Endodermal cell (in vitro differentiated cells): ENCODE results near the gene RSKR. TPM values are rescaled to one million over a fixed set of nuclear protein-coding genes. Genes with fewer than 3 reads are reported as not detected.

ENCODE experiments used
- DNase-seq: peaks from one replicate; pipeline ENCODE4 v3.0.0-alpha.2; 2017
- H3K27ac ChIP-seq: 2 replicates; pipeline ENCODE4 v1.5.1; 2013; ENCODE audit warnings: mild to moderate bottlenecking, low read depth, low read length, moderate library complexity
- H3K27me3 ChIP-seq: 2 replicates; pipeline ENCODE4 v1.6.1; 2013; ENCODE audit warnings: mild to moderate bottlenecking, low read length, moderate library complexity; ENCODE audit not compliant: insufficient read depth, control insufficient read depth, poor library complexity, severe bottlenecking
- H3K36me3 ChIP-seq: 2 replicates; pipeline ENCODE4 v1.7.0; 2013; ENCODE audit warnings: mild to moderate bottlenecking, low read length, moderate library complexity; ENCODE audit not compliant: control insufficient read depth, insufficient read depth
- H3K4me1 ChIP-seq: one replicate; pipeline ENCODE4 v1.7.0; 2013; ENCODE audit warnings: low read length; ENCODE audit not compliant: control insufficient read depth, insufficient read depth
- H3K4me3 ChIP-seq: 2 replicates; pipeline ENCODE4 v1.5.1; 2013; ENCODE audit warnings: mild to moderate bottlenecking, low read length, moderate library complexity
- H3K9ac ChIP-seq: 2 replicates; pipeline ENCODE4 v1.6.1; 2013; ENCODE audit warnings: mild to moderate bottlenecking, low read length, moderate library complexity; ENCODE audit not compliant: poor library complexity, severe bottlenecking; ENCODE audit errors: extremely low read depth
- H3K9me3 ChIP-seq: 2 replicates; pipeline ENCODE4 v1.6.1; 2013; ENCODE audit warnings: mild to moderate bottlenecking, low read length, moderate library complexity; ENCODE audit not compliant: control insufficient read depth
- H3K27ac Mint-ChIP-seq: 2 replicates; pipeline ENCODE4 v1.8.0; 2020; ENCODE audit warnings: mixed read lengths
- H3K27me3 Mint-ChIP-seq: 2 replicates; pipeline ENCODE4 v1.8.0; 2021; ENCODE audit warnings: mild to moderate bottlenecking, mixed read lengths; ENCODE audit not compliant: insufficient read depth
- H3K36me3 Mint-ChIP-seq: 2 replicates; pipeline ENCODE4 v1.8.0; 2020; ENCODE audit warnings: low read depth, mixed read lengths
- H3K4me1 Mint-ChIP-seq: 2 replicates; pipeline ENCODE4 v1.8.0; 2020; ENCODE audit warnings: mixed read lengths
- H3K4me3 Mint-ChIP-seq: 2 replicates; pipeline ENCODE4 v1.8.0; 2020; ENCODE audit warnings: mild to moderate bottlenecking, moderate library complexity, mixed read lengths
- H3K9me3 Mint-ChIP-seq: 2 replicates; pipeline ENCODE4 v1.8.0; 2020; ENCODE audit warnings: mild to moderate bottlenecking, mixed read lengths
- CTCF ChIP-seq: fragments of 200-600 bp; sonication (generic); conservative IDR thresholded peaks from 2 replicates; pipeline ENCODE4 v1.5.0; 2021; ENCODE audit warnings: antibody characterized with exemption, mild to moderate bottlenecking
- WGBS, 2 experiments: methylation state at CpG; one replicate each; pipeline versions ENCODE4 v1.1.5 to v1.1.7; 2013; ENCODE audit warnings: missing lambda C conversion rate in 2 of 2, mixed read lengths in 1 of 2; ENCODE audit not compliant: insufficient coverage in 1 of 2, insufficient read length in 1 of 2; 5-methylcytosine and 5-hydroxymethylcytosine counted together
- total RNA-seq, 2 donors: library from RNA; stranded (reverse); fragmentation: NEBNext Ultra II Directional in 1 of 2; extraction: Animal tissue kit (Norgen Biotek cat#: 25700) in 1 of 2; gene quantifications; 2 replicates in 1 of 2; 3 replicates in 1 of 2; pipeline ENCODE4 v1.2.1, GENCODE V29; 2021

Gene RSKR
- total RNA-seq, 2 donors from 2014 or later, result 25.5 to 27.6 TPM

DNA sequence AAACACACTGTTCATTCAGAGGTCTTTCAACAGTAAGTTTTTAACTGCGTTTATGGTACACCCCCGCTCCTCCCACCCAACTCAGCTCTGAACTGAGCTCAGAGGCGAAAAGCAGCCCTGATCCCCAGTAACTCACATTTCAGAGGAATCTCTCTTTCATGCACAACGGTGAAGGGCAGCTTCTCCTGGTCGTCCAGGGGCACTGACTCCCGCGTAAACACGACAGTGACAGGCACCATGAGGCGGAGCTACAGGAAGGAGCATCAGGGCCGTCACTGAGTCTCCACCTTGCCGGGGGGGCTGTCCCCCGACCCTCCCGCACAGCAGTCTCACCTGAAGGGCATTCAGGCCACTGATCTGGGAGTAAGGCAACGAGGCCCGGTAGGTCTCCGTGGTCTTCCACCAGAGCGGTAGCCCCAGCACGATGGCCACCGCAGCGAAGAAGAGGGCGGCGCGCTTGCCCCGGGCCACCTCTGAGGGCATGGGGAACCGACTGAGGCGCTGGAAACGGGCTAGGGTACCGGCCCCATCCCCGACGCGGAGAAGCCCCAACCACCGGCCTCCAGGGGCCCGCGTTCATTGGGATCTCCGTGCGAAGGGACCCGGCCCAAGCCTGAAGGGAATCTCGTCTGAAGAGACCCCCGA is 43.1 kb downstream of the RSKR start:
- Mint-ChIP-seq H3K9me3 (no peaks in the 10 kb centered on the region), H3K27me3 (peaks cover 20% of the 10 kb centered on the region), H3K4me1 (peaks cover 17% of the 10 kb centered on the region), H3K27ac (peak overlapping the region; percentile 90), H3K4me3 (peak overlapping the region; percentile 85), H3K36me3 (peaks cover 20% of the 10 kb centered on the region)
- H3K9ac ChIP-seq, result peak overlapping the region; percentile 42
- H3K27me3 ChIP-seq, result peaks cover 4% of the 10 kb centered on the region
- 1% methylated on average over 19 to 39 of the region's 39 CpGs for WGBS, 2 experiments
- peak overlapping the region; percentile 83 for H3K4me3 ChIP-seq
- no peaks in the 10 kb centered on the region for H3K9me3 ChIP-seq
- TF ChIP-seq CTCF, result no peak
- DNase-seq, result peak; percentile 88
- H3K36me3 ChIP-seq, result peaks cover 5% of the 10 kb centered on the region
- no peak overlapping the region for H3K27ac ChIP-seq
- H3K4me1 ChIP-seq, result no peaks in the 10 kb centered on the region

- Histone ChIP-seq H3K9me3 (no peaks in the 10 kb centered on the region), H3K27me3 (peaks cover 4% of the 10 kb centered on the region), H3K9ac (no peak overlapping the region), H3K4me3 (no peak overlapping the region), H3K27ac (no peak overlapping the region), H3K4me1 (no peaks in the 10 kb centered on the region), H3K36me3 (peaks cover 5% of the 10 kb centered on the region)
- Mint-ChIP-seq H3K27me3 (peaks cover 9% of the 10 kb centered on the region), H3K27ac (no peak overlapping the region), H3K4me3 (peak overlapping the region; percentile 85), H3K9me3 (no peaks in the 10 kb centered on the region), H3K4me1 (peaks cover 16% of the 10 kb centered on the region), H3K36me3 (peaks cover 20% of the 10 kb centered on the region)
- no peak for TF ChIP-seq CTCF
- DNase-seq, result no peak
- 100% methylated on average over 1 of the region's 1 CpG; no CpG with 5 or more reads in 1 of the 2 experiments for WGBS, 2 experiments
Observed at GRCh38 chr17:28569446-28569845, 44.5 kb downstream of the RSKR start.

DNA sequence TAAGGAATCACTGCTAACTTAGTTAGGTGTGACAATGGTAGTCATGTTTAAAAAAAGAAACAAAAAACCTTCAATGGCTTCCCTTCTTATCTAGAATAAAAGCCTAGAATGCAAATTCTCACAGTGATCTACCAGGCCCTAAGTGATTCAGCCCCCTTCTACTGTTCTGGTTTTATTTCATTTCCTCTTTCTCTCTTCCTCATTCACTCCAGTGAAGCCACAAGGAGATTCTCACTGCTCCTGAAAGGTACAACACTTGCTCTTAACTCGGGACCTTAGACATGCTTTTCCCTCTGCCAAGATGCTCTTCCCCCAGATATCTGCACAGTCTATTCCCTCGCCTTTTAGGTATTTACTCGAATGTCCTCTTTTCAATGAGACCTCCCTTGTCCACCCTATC is 46.4 kb downstream of the RSKR start:
- WGBS, 2 experiments, result 88 to 89% methylated on average over 3 of the region's 3 CpGs

More for the DNA sequence above, 46.4 kb downstream of the RSKR start:
- Histone ChIP-seq H3K9me3 (no peaks in the 10 kb centered on the region), H3K9ac (no peak overlapping the region), H3K4me1 (no peaks in the 10 kb centered on the region), H3K27me3 (no peaks in the 10 kb centered on the region), H3K27ac (no peak overlapping the region), H3K4me3 (no peak overlapping the region), H3K36me3 (peaks cover 5% of the 10 kb centered on the region)
- Mint-ChIP-seq H3K36me3 (peaks cover 29% of the 10 kb centered on the region), H3K27ac (no peak overlapping the region), H3K27me3 (peaks cover under 1% of the 10 kb centered on the region), H3K4me3 (no peak overlapping the region), H3K4me1 (peaks cover 16% of the 10 kb centered on the region), H3K9me3 (no peaks in the 10 kb centered on the region)
- TF ChIP-seq CTCF, result no peak
- peak; percentile 5 for DNase-seq
